Effector CD8-positive, alpha-beta T cell (primary cell): Measurements from ENCODE around the gene NAALADL2.
"Not testable (repeated sequence)": the region's sequence is repeated elsewhere in the genome, so short reads cannot be mapped to it uniquely, and the experiment has no call there.

Experiments
- DNase-seq: peaks from one replicate; lab custom pipeline; 2025; lab: John Stamatoyannopoulos, UW

NAALADL2 gene

DNA sequence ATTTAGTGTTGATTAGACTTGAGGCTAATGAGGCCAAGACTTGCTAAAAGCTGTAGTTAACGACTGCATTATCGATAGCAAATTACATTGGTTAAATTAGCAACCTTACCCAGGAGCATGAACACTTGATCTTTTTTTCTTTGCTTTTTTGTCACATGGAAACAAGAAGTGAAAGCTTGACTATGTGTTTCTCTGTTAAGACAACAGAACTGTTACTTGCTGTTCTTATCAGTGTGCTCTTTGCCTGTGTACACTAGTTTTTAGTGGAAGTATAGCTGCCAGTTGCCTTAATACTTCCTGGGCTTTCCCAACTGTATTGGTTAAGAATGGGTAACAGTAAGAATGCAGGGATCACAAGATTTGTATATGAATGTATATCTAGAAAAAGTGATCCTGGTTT is 625.5 kb downstream of the NAALADL2 start:
- no peak for DNase-seq

DNA sequence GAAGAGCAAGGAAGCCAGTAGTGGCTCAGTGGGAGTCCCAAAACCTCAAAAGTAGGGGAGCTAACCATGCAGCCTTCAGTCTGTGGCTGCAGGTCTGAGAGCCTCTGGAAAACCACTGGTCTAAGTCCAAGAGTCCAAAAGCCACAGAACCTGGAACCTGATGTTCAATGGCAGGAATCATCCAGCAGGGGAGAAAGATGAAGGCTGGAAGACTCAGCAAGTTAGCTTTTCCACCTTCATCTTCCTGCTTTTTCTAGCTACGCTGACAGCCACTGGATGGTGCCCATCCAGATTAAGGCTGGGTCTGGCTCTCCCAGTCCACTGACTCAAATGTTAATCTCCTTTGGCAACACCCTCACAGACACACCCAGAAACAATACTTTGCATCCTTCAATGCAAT is 626.3 kb downstream of the NAALADL2 start:
- DNase-seq: no peak

DNA sequence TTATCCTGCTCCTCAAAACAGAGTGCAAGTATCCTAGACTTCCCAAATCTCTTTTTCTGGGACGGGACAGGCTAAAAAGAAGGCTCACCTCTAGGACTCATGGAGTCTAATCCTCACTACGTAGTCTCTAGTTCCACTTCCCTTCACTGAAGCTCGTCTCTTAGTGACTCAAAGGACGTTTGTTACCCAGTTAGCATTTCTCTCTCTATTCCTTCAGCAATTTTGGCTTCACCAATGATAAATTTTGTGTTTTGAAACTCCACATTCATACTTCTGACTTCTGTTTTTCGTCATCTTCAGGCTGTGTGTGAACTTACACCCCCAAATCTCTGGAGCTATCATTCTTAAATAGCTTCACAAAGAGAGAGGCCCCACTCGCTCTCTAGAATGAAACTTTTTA is 627.1 kb downstream of the NAALADL2 start:
- no peak for DNase-seq

DNA sequence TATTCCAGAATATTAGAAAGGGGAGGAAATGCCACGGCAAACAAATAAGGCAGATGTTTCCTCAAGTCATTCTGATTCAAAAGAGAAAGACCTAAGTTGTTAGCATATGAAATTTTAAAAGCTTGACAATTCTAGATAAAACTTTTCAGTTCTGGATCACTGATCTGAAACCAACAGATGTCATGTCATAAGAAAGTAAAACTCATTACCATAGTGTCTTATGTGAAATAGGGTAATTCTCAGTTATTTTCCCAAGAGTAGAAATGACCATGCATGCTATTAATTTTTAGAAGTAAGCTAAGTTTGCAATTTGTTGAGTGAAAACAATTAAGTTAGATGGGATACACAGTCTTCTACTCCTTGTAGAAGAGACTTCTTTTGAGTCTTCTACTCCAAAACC is 630.3 kb downstream of the NAALADL2 start:
- DNase-seq: no peak

DNA sequence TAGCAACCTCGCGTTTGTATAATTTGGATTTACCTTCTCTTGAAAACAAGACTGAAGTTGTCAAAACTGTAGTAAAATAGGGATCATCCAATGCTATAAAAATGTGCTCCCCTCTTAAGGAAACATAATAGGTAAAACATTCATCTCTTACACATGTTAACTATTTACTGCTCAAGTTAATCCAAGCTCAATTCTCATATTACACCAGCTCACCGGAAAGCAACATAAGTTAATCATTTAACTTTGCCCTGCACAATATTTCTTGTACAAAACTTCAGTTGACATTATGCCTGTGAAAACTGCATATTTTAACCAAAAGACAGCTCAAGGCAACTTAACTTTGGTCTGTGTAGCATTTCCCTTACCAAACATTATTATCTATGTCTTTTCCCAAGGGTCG is 634.2 kb downstream of the NAALADL2 start:
- no peak for DNase-seq

DNA sequence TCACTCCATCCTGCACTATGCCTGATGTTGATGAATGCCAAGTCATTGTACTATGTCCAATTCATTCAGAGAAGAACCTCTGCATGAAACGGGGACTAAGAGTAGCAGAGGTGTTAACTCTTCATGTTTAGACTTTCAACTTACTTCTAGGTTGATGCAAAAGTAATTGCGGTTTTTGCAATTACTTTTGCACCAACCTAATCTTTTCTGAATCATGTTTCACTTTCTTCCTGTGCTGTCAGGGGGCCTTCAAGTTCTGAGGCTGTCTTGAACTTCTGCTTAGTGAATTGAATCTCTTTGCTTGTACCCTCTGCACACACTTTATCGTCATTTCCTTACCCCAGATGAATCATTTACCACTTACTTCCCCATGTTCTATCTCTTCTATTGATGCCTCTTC is 636.2 kb downstream of the NAALADL2 start:
- no peak for DNase-seq

DNA sequence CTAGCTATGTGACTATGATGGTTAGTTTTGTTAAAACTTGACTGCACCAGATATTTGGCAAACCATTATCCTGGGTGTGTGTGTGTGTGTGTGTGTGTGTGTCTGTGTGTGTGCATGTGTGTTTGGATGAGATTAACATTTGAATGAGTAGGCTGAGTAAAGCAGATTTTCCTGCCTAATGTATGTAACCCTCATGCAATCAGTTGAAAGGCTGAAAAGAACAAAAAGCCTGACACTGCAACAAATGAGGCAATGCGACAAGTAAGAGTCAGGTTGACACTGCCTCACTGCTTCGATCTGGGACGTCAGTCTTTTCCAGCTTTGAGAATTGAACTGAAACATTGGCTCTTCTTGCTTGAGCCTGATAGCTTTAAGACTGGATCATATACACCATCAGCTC is 643.0 kb downstream of the NAALADL2 start:
- no peak for DNase-seq

DNA sequence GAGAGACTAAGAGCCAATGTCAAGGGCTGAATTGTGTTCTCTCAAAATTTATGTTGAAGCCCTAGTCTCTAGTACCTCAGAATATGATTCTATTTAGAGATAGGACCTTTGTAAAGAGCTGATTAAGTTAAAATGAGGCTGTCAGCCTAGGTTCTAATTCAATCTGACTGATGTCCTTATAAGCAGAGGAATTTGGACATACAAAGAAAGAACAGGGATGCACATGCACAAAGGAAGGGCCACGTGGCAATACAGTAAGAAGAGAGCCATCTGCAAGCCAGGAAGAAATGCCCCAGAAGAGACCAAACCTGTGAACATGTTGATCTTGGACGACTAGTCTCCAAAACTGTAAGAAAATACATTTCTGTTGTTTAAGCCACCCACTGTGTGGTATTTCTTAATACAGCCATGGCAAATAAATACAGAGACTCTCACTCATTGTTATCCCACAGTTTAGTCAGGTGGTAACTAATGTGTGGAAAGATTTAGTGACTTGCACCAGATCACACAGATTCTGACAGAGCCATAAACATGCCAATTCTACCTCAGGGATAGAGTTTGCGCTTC is 652.2 kb downstream of the NAALADL2 start:
- no peak for DNase-seq

DNA sequence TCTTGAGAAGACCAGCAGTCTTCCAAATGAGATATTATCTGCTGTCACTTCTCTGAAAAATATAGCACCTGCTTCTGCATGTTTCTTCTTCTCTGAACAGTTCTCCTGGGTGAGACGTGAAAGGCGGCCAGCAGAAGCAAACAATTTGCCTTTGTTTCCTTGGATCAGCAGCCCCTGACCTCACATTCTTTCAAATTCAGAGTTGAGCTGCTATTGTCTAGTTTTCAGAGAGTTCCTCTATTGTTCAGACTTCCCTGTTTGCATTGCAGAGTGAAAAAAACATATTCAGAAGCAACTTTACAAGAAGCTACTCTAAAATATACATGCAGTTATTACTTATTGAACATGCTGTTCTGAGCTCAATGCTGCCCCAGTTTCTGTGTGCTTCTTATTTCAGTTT is 653.6 kb downstream of the NAALADL2 start:
- no peak for DNase-seq

DNA sequence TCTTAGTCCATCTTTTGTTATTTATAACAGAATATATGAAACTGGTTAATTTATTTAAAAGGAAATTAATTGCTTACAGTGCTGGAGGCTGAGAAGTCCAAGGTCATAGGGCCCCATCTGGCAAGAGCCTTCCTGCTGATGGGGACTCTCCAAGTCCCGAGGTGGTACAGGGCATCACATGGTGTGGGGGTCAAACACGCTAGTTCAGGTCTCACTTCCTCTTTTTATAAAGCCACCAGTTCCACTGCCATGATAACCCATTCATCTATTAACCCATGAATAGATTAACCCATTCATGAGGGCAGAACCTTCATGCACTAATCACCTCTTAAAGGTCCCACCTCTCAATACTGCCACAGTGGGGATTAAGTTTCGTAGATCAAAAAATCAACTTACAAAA is 659.3 kb downstream of the NAALADL2 start:
- no peak for DNase-seq

DNA sequence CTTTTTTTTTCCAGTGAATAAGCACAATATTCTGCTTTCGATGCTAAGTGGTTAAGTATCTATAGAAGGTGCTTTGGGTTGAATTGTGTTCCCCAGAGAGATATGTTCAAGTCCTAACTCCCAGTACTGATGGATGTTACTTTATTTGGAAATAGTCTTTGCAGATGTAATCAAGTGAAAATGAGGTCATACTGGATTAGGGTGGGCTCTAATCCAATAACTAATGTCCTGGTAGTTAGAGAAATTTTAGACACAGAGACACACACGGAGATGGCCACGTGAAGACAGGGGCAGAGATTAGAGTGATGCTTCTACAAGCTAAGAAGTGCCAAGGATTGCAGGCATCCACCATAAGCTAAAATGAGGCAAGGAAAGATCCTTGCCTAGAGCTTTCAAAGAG is 662.3 kb downstream of the NAALADL2 start:
- no peak for DNase-seq

DNA sequence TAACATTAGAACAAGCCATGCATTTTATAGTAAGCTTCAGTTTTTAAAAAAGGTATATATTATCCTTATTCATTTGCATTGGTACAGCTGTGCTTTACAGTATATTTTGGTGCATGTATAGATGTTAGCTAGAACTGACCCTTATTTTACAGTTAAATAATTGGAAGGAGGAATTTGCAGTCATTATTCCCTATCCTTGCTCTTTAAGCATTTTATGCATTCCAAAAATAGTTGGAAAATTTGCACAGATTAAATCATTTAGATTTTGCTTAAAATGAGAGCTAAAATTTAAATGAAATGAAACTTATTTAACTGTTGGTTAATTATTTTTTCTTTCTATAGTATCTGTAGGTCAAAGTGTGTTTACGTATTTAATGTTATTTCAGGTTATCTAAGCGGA is 667.1 kb downstream of the NAALADL2 start:
- DNase-seq: no peak

DNA sequence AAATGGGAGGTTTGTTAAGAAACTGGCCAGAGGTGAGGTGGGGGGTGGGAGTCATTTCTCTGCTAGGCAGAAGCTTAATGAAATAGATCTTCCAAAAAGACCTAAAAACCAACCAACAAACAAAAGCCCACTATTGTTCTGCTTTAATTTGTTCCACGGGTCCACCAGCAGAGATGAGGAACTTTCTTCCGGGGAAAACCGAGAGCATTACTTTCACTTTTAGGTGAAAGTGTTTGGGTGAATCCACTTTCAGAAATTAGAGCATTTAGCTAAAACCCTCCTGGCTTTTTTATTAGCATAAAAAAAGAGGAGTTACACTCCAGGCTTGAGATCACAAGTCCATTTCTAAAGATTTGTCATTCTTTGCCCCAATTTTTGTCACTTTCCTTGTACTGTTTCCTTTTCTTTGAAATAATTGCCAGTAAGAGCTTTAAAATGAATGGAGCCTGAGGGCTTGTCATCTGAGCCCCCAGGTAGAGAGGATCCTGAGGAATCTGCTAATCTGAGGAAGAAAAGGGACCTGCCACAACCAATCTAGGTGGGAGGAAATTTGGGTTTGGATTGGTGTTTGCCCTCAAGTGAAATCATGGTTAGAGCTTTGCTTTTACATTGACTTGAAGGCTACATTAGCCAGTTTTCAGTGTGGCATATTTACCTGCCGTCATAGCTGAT is 667.6 kb downstream of the NAALADL2 start:
- DNase-seq: no peak

DNA sequence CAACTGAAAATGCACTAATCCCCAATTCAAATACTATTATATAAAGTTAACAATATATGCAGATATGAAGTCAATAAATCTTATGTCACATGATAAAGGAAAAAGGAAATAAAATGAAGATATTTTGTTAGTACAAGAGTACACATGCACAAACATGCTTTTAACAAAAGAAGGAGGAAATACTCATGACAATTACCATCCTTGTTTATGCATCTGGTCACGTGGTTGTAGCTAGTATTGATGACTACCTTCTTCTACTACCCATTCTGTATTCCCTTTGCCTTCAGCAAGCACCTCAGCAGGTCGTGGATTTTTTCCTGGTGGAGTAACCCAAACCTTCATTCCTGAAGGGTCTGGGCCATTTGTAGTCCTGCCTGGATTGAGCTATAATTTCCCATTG is 669.6 kb downstream of the NAALADL2 start:
- DNase-seq: not testable (repeated sequence)

DNA sequence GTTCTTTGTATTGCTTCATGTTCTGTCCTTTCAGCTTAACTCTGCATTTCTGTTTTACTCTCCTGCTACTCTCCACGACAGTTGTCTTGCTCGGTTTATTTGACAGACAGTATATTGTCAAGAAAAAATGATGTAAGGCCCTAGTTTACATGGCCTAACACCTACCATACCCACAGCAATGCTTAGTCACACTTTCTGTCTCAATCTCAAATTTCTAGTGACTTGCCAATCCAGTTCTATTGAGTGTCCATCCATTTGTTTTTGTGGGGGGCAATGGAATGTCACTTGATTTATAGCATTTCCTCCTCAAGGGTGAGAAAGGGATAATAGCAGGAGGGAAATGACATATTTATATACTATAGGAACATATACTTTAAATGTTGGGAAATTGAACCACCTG is 676.2 kb downstream of the NAALADL2 start:
- DNase-seq: no peak

DNA sequence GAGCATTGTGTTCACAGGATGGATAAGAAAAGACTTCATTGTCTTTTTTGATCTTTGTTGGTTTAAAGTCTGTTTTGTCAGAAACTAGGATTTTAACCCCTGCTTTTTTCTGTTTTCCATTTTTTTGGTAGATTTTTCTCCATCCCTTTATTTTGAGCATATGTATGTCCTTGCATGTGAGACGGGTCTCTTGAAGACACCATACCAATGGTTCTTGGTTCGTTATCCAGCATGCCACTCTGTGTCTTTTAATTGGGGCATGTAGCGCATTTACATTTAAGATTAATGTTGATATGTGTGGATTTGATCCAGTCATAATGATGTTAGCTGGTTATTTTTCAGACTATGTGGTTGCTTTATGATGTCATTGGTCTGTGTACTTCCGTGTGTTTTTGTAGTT is 687.0 kb downstream of the NAALADL2 start:
- DNase-seq: no peak

DNA sequence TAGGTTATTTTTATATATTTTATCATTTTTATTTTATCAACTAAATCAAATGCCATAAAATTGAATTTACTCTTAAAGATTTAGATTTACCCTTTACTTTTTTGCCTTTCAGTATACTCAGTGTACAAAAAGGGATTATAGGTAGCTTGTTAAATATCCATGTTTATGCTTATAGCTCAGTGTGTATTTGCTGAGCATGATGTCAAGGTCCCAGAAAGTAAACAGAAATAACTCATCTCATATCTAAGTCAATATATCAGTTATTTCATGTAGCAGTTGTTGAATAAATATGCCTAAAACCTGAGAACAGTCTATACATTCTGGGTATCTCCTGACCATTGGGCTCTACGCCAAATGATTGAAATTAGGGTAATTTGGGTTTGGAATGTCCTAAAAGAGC is 693.8 kb downstream of the NAALADL2 start:
- no peak for DNase-seq

DNA sequence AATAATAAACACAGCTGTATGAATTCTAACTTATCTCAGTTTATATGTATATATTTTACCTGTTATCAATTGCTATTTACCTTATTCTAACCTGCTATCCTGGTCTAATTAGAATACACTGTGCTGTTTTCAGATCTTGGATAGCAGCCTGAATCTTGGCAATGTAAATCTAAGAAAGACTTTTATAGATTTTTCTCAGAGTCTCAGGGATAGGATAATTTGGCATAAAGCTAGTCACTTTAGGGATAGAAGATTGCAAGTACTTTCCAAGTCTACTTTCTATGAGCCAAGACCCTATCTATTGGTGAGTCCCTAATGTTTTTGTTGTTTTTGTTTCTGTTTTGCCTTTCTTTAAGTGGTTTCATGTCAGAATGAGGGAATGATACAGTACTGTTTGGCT is 695.7 kb downstream of the NAALADL2 start:
- no peak for DNase-seq

DNA sequence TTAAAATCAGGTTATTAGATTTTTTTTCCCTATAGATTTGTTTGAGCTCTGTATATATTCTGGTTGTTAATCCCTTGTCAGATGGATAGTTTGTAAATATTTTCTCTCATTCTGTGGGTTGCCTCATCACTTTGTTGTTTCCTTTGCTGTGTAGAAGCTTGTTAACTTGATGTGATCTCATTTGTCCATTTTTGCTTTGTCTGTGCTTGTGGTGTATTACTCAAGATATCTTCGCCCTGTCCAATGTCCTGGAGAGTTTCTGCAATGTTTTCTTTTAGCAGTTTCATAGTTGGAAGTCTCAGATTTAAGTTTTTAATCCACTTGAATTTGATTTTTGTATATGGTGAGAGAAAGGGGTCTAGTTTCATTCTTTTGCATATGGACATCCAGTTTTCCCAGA is 699.1 kb downstream of the NAALADL2 start:
- no peak for DNase-seq

DNA sequence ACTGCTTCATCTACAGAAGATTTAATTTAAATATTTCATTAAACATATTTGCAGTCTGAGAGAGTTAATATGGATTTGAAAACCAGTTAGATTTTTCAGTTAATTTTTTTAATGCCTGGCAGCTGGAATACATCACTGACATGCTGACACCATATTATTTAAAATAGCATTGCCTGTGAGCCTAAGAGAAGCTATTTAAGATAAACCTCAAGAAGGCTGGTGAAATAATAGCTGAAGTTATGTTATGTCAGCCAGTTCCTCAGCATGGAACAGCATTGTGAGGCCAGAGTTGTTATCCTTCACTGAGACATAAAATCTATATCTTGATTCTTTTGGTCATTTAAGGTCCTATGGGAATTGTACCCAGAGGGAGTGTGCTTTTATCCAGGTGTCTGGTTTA is 705.2 kb downstream of the NAALADL2 start:
- no peak for DNase-seq

DNA sequence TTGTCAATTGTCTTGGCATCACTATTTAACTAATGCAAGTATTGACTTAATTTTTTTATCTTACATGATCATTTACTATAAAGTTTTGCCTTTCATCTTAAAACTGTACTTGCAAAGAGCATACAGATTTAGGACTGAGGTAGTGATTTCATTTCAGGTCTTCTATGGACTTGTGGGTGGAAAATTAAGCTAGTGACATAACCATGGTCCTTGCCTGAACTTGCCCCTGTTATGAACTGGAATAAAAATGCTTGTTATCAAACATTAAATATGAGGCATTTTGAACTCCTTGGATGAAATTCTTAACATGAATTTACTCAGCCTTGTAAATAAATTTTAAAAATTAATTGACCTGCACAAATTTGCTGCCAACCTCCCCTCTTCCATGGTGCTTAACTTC is 712.0 kb downstream of the NAALADL2 start:
- DNase-seq: no peak

DNA sequence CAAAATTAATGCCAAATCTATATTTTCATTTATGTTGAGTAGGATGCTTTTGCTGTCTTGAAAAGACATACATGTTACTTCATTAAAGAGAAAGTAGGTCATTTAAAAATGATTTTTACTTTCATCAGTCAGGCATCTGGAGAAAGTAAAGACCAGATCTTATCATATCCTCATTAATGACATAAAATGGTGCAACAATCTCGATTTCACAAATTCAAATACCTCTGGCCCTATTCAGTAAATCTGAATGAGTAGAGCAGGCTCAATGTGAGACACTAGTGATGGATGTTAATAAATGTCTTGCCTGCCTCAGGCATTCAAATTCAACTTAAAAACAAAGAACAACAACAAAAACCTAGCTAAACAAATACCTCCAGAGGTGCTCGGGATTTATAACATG is 714.1 kb downstream of the NAALADL2 start:
- DNase-seq: no peak

DNA sequence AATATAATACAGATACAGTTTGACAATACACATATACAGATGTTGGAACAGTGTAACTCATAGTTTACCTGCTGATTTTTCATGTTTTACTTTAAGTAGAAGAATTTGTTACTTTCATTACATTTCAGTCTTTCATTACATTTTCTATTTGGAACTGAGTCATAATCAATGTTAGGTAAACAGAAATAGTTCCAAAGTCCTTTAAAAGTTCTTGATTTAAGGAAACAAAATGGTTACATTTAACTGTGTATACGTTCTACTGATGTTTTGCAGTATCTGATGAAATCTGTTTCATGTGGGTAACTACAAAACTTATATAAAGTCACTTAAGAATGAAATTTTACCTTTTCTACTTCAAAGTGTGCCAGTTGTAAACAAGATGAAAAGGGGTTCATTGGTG is 721.2 kb downstream of the NAALADL2 start:
- no peak for DNase-seq

DNA sequence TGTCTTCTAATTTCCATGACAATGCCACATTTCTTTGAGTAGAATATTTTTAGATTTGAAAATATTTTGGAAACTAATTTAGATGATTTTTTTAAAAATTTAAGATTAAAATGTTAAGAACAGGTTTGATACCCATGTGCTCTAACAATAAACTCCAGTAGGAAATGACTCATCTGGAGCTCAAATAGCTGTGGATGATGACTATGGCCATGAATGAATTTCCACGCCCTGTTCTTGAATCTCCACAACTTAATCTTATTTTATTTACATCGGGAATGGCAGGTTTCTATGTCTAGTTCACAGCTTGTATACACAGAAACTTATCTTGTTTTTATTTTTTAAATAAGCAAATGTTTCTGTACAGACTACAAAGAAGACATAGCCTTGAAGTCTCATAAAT is 726.8 kb downstream of the NAALADL2 start:
- no peak for DNase-seq
